IMR-90 (cell line): ENCODE measurements around the gene ASB13. TPM values are rescaled to one million over a fixed set of nuclear protein-coding genes. Genes with fewer than 3 reads are reported as not detected.

Source experiments
- ATAC-seq: fragments of 200-7000 bp; cut with Tn5 transposase; 2 replicates; pipeline ENCODE4 v1.9.1; 2020; ENCODE audit warnings: low read depth, mild to moderate bottlenecking, moderate library complexity
- BruUV-seq: library from RNA; stranded (reverse); fragments of 400-500 nt; replicated peaks from 2 replicates; lab custom pipeline; 2021; lab: Mats Ljungman, UMichigan
- CTCF ChIA-PET: fragments of 300-600 bp; formaldehyde crosslinking; extraction: SDS; loops from one replicate; lab custom pipeline; 2021; ENCODE audit warnings: antibody characterized with exemption; lab: Yijun Ruan, JAX
- POLR2A ChIA-PET: fragments of 300-600 bp; sonication (Branson Sonifier 250); formaldehyde crosslinking; loops from one replicate; lab custom pipeline; 2022; ENCODE audit warnings: antibody characterized with exemption; ENCODE audit not compliant: unreplicated experiment; lab: Charles Lee
- DNase-seq: peaks from one replicate; pipeline ENCODE4 v3.0.0; 2013
- H2AFZ ChIP-seq: replicated peaks from 2 replicates; pipeline ENCODE3; 2013; ENCODE audit warnings: low read length, mild to moderate bottlenecking; ENCODE audit not compliant: poor library complexity
- H2AK5ac ChIP-seq: 2 replicates; pipeline ENCODE4 v1.6.1; 2013; ENCODE audit warnings: low read depth, low read length, inconsistent platforms
- H2AK9ac ChIP-seq: replicated peaks from 2 replicates; pipeline ENCODE3; 2013; ENCODE audit warnings: mild to moderate bottlenecking, low read depth, low read length, moderate library complexity; ENCODE audit not compliant: poor library complexity
- H2BK120ac ChIP-seq: 2 replicates; pipeline ENCODE4 v1.6.1; 2013; ENCODE audit warnings: low read depth, low read length, inconsistent platforms
- H2BK15ac ChIP-seq: 3 replicates; pipeline ENCODE4 v1.6.1; 2013; ENCODE audit warnings: low read depth, low read length, inconsistent platforms
- H2BK20ac ChIP-seq: 2 replicates; pipeline ENCODE4 v1.6.1; 2013; ENCODE audit warnings: low read depth, mild to moderate bottlenecking, inconsistent platforms, low read length, moderate library complexity
- H2BK5ac ChIP-seq: 2 replicates; pipeline ENCODE4 v1.6.1; 2013; ENCODE audit warnings: mild to moderate bottlenecking, low read depth, low read length, inconsistent platforms; ENCODE audit not compliant: poor library complexity, severe bottlenecking
- H3K14ac ChIP-seq: replicated peaks from 2 replicates; pipeline ENCODE4 v1.6.1; 2013; ENCODE audit warnings: low read depth, low read length, inconsistent platforms
- H3K18ac ChIP-seq: 2 replicates; pipeline ENCODE4 v1.6.1; 2013; ENCODE audit warnings: low read depth, low read length, control low read depth
- H3K23ac ChIP-seq: 2 replicates; pipeline ENCODE4 v1.6.1; 2013; ENCODE audit warnings: low read depth, low read length, inconsistent platforms
- H3K27ac ChIP-seq: 2 replicates; pipeline ENCODE4 v1.5.1; 2013; ENCODE audit warnings: mild to moderate bottlenecking, control low read depth, low read length; ENCODE audit not compliant: insufficient read depth
- H3K27me3 ChIP-seq: 2 replicates; pipeline ENCODE4 v1.6.1; 2013; ENCODE audit warnings: low read length; ENCODE audit not compliant: control insufficient read depth, insufficient read depth
- H3K36me3 ChIP-seq: 2 replicates; pipeline ENCODE4 v1.6.1; 2013; ENCODE audit warnings: low read length, mixed read lengths; ENCODE audit not compliant: control insufficient read depth, insufficient read depth
- H3K4ac ChIP-seq: 2 replicates; pipeline ENCODE4 v1.6.1; 2013; ENCODE audit warnings: low read depth, low read length, inconsistent platforms
- H3K4me1 ChIP-seq: 2 replicates; pipeline ENCODE4 v1.6.1; 2013; ENCODE audit warnings: low read length, mixed read lengths; ENCODE audit not compliant: control insufficient read depth, insufficient read depth
- H3K4me2 ChIP-seq: 2 replicates; pipeline ENCODE4 v1.6.1; 2013; ENCODE audit warnings: low read depth, mild to moderate bottlenecking, control low read depth, low read length, moderate library complexity
- H3K4me3 ChIP-seq: 2 replicates; pipeline ENCODE4 v1.5.1; 2013; ENCODE audit warnings: low read depth, mild to moderate bottlenecking, control low read depth, low read length, moderate library complexity; ENCODE audit not compliant: insufficient read depth
- H3K56ac ChIP-seq: 2 replicates; pipeline ENCODE4 v1.6.1; 2013; ENCODE audit warnings: low read length, inconsistent platforms; ENCODE audit not compliant: insufficient read depth; ENCODE audit errors: extremely low read depth
- H3K79me1 ChIP-seq, 2 experiments: 2 replicates each; pipeline ENCODE4 v1.6.1; 2013; ENCODE audit warnings: low read length in 2 of 2, inconsistent platforms in 1 of 2, low read depth in 1 of 2
- H3K9ac ChIP-seq: 2 replicates; pipeline ENCODE4 v1.6.1; 2013; ENCODE audit warnings: low read depth, low read length, control low read depth
- H3K9me1 ChIP-seq: 2 replicates; pipeline ENCODE4 v1.6.1; 2013; ENCODE audit warnings: low read length, inconsistent platforms; ENCODE audit not compliant: insufficient read depth
- H3K9me3 ChIP-seq: 2 replicates; pipeline ENCODE4 v1.6.1; 2013; ENCODE audit warnings: low read length; ENCODE audit not compliant: control insufficient read depth, insufficient read depth
- H4K20me1 ChIP-seq: 2 replicates; pipeline ENCODE4 v1.6.1; 2013; ENCODE audit warnings: low read length, inconsistent platforms; ENCODE audit not compliant: insufficient read depth
- H4K5ac ChIP-seq: 2 replicates; pipeline ENCODE4 v1.6.1; 2013; ENCODE audit warnings: mild to moderate bottlenecking, low read depth, low read length, control low read depth
- H4K8ac ChIP-seq, 2 experiments: 2 replicates each; pipeline ENCODE4 v1.6.1; 2013; ENCODE audit warnings: low read depth in 2 of 2, low read length in 2 of 2, control low read depth in 1 of 2, inconsistent platforms in 1 of 2
- H4K91ac ChIP-seq: 2 replicates; pipeline ENCODE4 v1.6.1; 2013; ENCODE audit warnings: low read depth, low read length, inconsistent platforms; ENCODE audit not compliant: insufficient read depth
- BHLHE40 ChIP-seq: fragments of 150-350 bp; IDR thresholded peaks from 2 replicates; pipeline ENCODE4 v1.6.1; 2016; ENCODE audit warnings: mild to moderate bottlenecking, low read depth, low read length
- CHD1 ChIP-seq: IDR thresholded peaks from 2 replicates; pipeline ENCODE4 v1.6.1; 2012; ENCODE audit warnings: low read depth, low read length, improper control_type of control experiment
- FOS ChIP-seq: fragments of 150-350 bp; IDR thresholded peaks from 2 replicates; pipeline ENCODE4 v1.6.1; 2016; ENCODE audit warnings: low read depth, low read length
- MAFK ChIP-seq: IDR thresholded peaks from 2 replicates; pipeline ENCODE4 v1.6.1; 2012; ENCODE audit warnings: low read depth, low read length, improper control_type of control experiment
- MXI1 ChIP-seq: IDR thresholded peaks from 2 replicates; pipeline ENCODE4 v1.6.1; 2012; ENCODE audit warnings: low read depth, mild to moderate bottlenecking, low read length, moderate library complexity, borderline replicate concordance
- RCOR1 ChIP-seq: IDR thresholded peaks from 2 replicates; pipeline ENCODE4 v1.6.1; 2012; ENCODE audit warnings: mild to moderate bottlenecking, low read length, improper control_type of control experiment; ENCODE audit not compliant: insufficient replicate concordance
- RFX5 ChIP-seq: IDR thresholded peaks from 2 replicates; pipeline ENCODE4 v1.8.0; 2012; ENCODE audit warnings: low read depth, mild to moderate bottlenecking, low read length, moderate library complexity
- SMC3 ChIP-seq: fragments of 150-350 bp; IDR thresholded peaks from 2 replicates; pipeline ENCODE4 v1.6.1; 2016; ENCODE audit warnings: low read depth, mild to moderate bottlenecking, antibody characterized with exemption, low read length, moderate library complexity
- WGBS, 2 experiments: methylation state at CpG; one replicate each; pipeline versions ENCODE4 v1.1.5 to v1.1.7; 2013; ENCODE audit warnings: missing lambda C conversion rate in 2 of 2; ENCODE audit not compliant: insufficient read length in 1 of 2; ENCODE audit errors: extremely low coverage in 2 of 2; 5-methylcytosine and 5-hydroxymethylcytosine counted together
- dilution Hi-C: fragments of 300-500 bp; cut with HindIII; formaldehyde crosslinking; loops from one replicate; pipeline ENCODE4 v1.14.3; 2018; ENCODE audit warnings: low sequenced_read_pairs; ENCODE audit not compliant: unreplicated experiment
- in situ Hi-C: fragments of 300-500 bp; cut with MboI; formaldehyde crosslinking; loops from 3 replicates; pipeline ENCODE4 v1.14.3; 2019; ENCODE audit warnings: low sequenced_read_pairs, inconsistent platforms, mixed read lengths
- intact Hi-C: fragments of 100-400 bp; cut with micrococcal nuclease; formaldehyde crosslinking; loops from 2 replicates; pipeline ENCODE4 v1.10.0; 2022
- polyA plus RNA-seq, 3 experiments: library from polyadenylated mRNA; depleted of rRNA; stranded (reverse); fragments of >200 nt; gene quantifications; 2 replicates each; pipeline ENCODE4 v1.2.3, GENCODE V29; 2012; ENCODE audit warnings: low replicate concordance in 1 of 3
- total RNA-seq: library from RNA; depleted of rRNA; stranded (reverse); fragments of >200 nt; gene quantifications from 2 replicates; pipeline ENCODE4 v1.2.3, GENCODE V29; 2012
- TF ChIP-seq, protein P1 (sequence below): conservative IDR thresholded peaks from 2 replicates; pipeline ENCODE4 v1.5.1; 2012; ENCODE audit warnings: mild to moderate bottlenecking, low read depth, low read length, improper control_type of control experiment
- TF ChIP-seq, protein P2 (sequence below): fragments of 150-350 bp; IDR thresholded peaks from 2 replicates; pipeline ENCODE4 v1.6.1; 2017; ENCODE audit warnings: mild to moderate bottlenecking, antibody characterized with exemption, low read length, low read depth

The ASB13 gene
- total and polyA plus RNA-seq, 2 of the 4 experiments (the other 2 are of a cell fraction) = 4.6 to 6.3 TPM

DNA sequence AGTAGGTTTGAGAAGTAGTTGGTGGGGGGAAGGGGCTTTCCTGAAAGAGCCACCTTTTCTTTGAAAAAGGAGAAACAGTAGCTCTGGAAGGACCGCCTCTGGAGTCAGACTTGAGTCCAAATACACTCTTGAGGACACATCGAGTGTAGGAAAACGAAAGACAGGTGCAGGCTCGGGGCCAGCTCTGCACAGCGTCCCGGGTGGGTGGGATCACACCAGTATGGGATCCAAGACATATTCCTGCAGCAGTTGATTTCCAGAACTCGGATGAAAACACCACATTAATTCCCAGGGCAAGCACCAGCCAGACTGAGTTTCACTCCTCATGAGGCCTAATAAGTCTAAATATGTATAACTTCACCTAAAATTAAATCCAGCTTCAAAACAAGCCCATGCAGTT, 61.4 kb downstream of the ASB13 start:
- no peaks in the 10 kb centered on the region for H4K20me1 ChIP-seq
- dilution Hi-C loops = no loop called here
- no peak overlapping the region for H4K8ac ChIP-seq
- no peak overlapping the region for H4K5ac ChIP-seq
- no peak overlapping the region for H3K18ac ChIP-seq
- no peak overlapping the region for H2BK20ac ChIP-seq
- H3K27ac ChIP-seq = no peak overlapping the region
- no TSS peak for BruUV-seq
- H3K14ac ChIP-seq = no peak overlapping the region
- CTCF ChIA-PET = no interaction called here
- no peak overlapping the region for H2BK5ac ChIP-seq
- 90% methylated on average over 4 of the region's 7 CpGs; no CpG with 5 or more reads in 1 of the 2 experiments for WGBS, 2 experiments
- no peak overlapping the region for H3K9ac ChIP-seq
- H2BK15ac ChIP-seq = no peak overlapping the region
- no peak overlapping the region for H3K4me3 ChIP-seq
- no peak overlapping the region for H3K4me2 ChIP-seq
- in situ Hi-C loops = loop anchor here (25.0 kb wide), 1 partner anchor 768 kb away; the partner anchor contains the start of gene AKR1E2
- H4K91ac ChIP-seq = no peak overlapping the region
- POLR2A ChIA-PET = no interaction called here
- no peak overlapping the region for H2AK5ac ChIP-seq
- H2BK120ac ChIP-seq = no peak overlapping the region
- H3K36me3 ChIP-seq = no peaks in the 10 kb centered on the region
- H3K4ac ChIP-seq = no peak overlapping the region
- no peak for ATAC-seq
- no peaks in the 10 kb centered on the region for H3K9me3 ChIP-seq
- no peaks in the 10 kb centered on the region for H3K79me1 ChIP-seq
- H3K27me3 ChIP-seq = no peaks in the 10 kb centered on the region; the same call in 1 of the 2 replicates
- H2AK9ac ChIP-seq = no peak overlapping the region
- peak overlapping the region; percentile 49 for H2AFZ ChIP-seq
- no peak for DNase-seq
- 0 out of 2 replicates have a peak, but pooled peaks cover 2% of the 10 kb centered on the region for H3K9me1 ChIP-seq
- intact Hi-C loops = no loop called here
- TF ChIP-seq CHD1 = no peak
- TF ChIP-seq MAFK = no peak
- no peak for TF ChIP-seq MXI1
- no peak for TF ChIP-seq SMC3
- TF ChIP-seq BHLHE40 = no peak
- no peak for TF ChIP-seq RFX5
- TF ChIP-seq, protein P1, sequence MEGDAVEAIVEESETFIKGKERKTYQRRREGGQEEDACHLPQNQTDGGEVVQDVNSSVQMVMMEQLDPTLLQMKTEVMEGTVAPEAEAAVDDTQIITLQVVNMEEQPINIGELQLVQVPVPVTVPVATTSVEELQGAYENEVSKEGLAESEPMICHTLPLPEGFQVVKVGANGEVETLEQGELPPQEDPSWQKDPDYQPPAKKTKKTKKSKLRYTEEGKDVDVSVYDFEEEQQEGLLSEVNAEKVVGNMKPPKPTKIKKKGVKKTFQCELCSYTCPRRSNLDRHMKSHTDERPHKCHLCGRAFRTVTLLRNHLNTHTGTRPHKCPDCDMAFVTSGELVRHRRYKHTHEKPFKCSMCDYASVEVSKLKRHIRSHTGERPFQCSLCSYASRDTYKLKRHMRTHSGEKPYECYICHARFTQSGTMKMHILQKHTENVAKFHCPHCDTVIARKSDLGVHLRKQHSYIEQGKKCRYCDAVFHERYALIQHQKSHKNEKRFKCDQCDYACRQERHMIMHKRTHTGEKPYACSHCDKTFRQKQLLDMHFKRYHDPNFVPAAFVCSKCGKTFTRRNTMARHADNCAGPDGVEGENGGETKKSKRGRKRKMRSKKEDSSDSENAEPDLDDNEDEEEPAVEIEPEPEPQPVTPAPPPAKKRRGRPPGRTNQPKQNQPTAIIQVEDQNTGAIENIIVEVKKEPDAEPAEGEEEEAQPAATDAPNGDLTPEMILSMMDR = no peak
- no peak for TF ChIP-seq RCOR1
- TF ChIP-seq FOS = no peak
- TF ChIP-seq, protein P2, sequence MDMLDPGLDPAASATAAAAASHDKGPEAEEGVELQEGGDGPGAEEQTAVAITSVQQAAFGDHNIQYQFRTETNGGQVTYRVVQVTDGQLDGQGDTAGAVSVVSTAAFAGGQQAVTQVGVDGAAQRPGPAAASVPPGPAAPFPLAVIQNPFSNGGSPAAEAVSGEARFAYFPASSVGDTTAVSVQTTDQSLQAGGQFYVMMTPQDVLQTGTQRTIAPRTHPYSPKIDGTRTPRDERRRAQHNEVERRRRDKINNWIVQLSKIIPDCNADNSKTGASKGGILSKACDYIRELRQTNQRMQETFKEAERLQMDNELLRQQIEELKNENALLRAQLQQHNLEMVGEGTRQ = no peak
- peaks cover 1% of the 10 kb centered on the region; the same call in 1 of the 2 replicates for H3K4me1 ChIP-seq
- H3K23ac ChIP-seq = no peak overlapping the region
- H3K56ac ChIP-seq = no peak overlapping the region
